GM20000 (cell line): ENCODE measurements around the gene HINFP.

Experiments used
- DNase-seq: peaks from one replicate; pipeline ENCODE4 v3.0.0; 2012; ENCODE audit warnings: low spot score
- TF ChIP-seq, protein P1 (sequence below): IDR thresholded peaks from 2 replicates; pipeline ENCODE4 v1.5.1; 2012; ENCODE audit warnings: mild to moderate bottlenecking, control low read depth; ENCODE audit errors: extremely low read depth, missing control alignments

Gene HINFP

DNA sequence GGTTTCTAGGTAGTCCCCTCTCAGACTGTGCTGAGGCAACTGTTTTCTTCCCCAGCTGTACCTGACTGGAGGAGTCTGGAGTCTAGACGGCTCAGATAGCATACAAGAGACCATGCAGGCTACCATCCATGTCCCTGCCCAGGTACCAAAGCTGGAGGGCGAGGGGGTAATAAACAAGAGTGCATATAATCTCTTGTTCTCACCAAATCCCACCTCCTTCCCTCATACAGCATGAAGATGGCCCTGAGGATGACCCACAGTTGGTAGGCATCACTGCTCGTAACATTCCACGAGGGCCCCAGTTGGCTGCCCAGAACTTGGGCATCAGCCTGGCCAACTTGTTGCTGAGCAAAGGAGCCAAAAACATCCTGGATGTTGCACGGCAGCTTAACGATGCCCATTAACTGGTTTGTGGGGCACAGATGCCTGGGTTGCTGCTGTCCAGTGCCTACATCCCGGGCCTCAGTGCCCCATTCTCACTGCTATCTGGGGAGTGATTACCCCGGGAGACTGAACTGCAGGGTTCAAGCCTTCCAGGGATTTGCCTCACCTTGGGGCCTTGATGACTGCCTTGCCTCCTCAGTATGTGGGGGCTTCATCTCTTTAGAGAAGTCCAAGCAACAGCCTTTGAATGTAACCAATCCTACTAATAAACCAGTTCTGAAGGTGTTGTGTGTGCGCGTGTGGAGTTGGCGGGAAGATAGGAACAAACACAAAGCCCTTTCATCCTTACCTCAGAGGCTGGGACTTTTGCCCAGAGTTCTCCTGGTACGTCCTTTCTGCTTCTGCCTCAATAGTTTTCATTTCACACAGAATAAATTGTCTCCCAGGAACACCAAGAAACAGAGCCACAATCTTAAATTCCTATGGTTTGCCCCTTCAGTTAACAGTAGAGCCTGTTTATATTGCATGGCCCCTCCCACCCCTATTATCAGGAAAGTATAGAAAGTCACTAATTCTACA, 28.2 kb upstream of the HINFP start:
- DNase-seq: no peak
- TF ChIP-seq, protein P1, sequence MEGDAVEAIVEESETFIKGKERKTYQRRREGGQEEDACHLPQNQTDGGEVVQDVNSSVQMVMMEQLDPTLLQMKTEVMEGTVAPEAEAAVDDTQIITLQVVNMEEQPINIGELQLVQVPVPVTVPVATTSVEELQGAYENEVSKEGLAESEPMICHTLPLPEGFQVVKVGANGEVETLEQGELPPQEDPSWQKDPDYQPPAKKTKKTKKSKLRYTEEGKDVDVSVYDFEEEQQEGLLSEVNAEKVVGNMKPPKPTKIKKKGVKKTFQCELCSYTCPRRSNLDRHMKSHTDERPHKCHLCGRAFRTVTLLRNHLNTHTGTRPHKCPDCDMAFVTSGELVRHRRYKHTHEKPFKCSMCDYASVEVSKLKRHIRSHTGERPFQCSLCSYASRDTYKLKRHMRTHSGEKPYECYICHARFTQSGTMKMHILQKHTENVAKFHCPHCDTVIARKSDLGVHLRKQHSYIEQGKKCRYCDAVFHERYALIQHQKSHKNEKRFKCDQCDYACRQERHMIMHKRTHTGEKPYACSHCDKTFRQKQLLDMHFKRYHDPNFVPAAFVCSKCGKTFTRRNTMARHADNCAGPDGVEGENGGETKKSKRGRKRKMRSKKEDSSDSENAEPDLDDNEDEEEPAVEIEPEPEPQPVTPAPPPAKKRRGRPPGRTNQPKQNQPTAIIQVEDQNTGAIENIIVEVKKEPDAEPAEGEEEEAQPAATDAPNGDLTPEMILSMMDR: no peak

DNA sequence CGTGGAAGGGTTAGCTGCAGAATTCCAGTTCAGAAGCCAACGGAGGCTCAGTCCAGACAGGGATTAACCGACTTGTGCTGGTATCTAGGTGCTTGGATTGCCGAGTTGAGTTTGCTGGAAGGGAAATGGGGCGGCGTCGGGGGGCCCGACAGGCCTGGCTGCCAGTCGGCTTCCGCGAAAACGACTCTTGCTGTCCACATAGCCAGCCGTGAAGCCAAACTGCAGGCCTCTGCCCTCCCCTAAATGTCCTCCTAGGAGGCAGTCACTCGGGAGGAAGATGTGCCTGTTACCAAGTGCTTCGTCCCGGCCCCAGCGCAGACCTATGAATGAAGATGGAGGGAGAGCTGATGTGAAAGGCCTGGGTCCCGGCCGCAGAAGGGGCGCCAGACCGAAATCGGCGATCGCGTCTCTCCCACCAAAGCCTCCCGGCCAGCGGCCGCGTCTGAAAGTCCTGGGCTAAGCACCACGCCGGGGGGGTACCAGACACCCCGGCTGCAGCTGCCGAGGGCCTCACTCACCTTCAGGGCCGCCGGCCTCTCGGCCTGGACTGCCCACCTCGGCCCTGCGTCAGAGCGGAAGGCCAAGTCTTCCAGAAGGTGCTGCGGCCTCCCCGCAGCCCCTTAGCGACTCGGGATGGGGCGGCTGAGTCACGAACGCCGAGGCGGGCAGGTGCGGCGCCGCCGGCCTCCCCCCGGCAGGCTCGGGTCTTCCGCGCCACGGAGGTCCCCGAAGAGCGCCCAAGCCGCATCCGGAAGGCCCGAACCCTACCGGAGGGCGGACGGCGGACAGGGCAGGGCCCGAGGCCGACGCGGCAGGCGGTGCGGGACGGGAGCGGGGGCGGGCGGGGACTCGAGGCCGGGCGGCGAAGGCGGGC, 27.2 kb upstream of the HINFP start:
- DNase-seq: peak; percentile 20
- TF ChIP-seq, protein P1: no peak

DNA sequence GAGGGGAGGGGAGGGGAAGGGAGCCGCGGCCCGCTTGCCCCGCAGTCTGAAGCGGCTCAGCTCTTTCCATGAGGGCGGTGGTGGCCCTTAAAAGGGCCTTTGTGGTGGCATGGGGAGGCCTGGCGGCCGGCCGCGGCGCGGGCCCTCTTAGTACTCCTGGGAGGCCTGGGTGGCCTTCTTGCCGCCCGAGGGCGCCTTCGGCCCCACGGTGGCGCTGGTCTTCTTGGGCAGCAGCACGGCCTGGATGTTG, 26.6 kb upstream of the HINFP start:
- TF ChIP-seq, protein P1: peak; percentile 84

DNA sequence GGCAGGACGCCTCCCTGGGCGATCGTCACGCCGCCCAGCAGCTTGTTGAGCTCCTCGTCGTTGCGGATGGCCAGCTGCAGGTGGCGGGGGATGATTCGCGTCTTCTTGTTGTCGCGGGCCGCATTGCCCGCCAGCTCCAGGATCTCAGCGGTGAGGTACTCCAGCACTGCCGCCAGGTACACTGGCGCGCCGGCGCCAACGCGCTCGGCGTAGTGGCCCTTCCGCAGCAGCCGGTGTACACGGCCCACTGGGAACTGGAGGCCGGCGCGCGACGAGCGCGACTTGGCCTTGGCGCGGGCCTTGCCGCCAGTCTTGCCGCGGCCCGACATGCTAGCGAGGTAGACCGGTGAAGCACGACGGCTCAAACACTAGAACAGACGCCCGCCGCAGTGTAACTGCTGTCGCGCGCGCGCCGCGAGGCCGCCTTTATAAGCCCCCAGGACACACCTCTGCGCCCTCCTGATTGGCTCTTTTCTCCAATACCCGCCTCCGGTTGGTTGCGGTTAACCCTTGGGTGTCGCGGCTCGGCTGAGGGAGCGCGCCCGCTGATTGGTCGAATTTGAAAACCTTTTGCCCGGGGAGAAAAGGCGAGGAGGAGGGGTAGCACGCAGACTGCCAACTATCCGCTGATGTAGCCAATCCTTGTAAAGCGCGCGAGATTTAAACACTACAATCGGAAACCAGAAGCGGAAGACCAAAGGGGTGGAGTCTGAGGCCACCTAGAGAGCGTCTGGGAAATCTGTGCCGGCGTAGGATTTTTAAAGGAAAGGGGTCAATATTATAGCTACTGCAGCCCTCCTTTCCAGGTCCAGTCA, 26.1 kb upstream of the HINFP start:
- DNase-seq: peak; percentile 98
- TF ChIP-seq, protein P1: no peak

More for the DNA sequence above, 26.6 kb upstream of the HINFP start:
- peak; percentile 81 for DNase-seq

DNA sequence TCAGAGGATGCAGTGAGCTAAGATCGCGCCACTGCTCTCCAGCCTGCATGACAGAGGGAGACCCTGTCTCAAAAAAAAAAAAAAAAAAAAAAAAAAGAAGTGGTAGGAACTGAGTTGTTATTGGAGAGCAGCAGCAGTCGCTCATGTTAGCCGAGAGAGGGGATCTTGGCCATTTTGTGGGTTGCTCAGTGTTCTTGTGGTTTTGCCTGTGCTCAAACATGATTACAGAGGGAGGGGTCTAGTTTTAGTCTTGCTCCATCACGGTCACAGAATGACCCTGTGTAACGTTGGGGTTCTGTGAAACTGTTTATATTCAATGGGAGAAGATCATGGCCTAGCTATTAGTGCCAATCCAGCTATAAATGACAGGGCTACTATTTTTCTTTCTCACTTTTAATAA, 21.7 kb upstream of the HINFP start:
- TF ChIP-seq, protein P1: no peak
- DNase-seq: no peak

DNA sequence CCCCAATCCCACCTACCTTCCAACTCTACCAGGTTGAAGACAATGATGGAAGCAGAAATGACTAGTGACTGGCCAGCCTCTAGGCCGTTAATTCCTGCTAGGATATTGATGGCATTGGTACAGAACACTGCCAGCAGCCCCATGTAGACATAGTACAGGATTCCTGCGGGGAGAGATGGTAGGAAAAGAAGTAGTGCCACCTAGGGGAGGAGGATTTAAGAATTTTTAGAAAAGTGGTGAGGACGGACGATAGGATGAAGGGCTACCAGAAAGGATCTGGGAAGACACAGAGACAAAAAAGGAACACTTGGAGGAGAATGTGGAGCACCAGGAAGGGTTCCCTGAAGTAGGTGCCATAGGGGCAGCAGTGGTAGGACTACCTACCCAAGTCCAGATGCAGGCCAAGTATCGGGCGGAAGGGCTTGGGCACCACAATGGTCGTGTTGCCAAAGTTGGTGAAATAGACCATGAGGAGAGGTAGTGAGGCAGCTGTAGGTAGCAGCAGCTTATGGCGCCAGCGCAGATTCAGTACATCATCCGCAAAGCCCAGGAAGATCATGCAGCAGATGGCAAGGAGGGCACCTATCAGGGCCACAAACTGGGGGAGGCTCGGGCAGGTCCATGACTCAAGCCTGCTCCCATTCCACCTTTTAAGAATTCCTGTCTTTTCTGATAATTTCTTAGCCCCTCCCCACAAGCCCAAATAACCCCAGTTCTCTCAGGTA, 21.0 kb upstream of the HINFP start:
- TF ChIP-seq, protein P1: peak; percentile 15
- no peak for DNase-seq
